Stimulated activated CD4-positive, alpha-beta T cell treated with anti-CD3 and anti-CD28 coated beads, Interleukin-4, amount 100 ng/mL, for 1 hour (primary cell): ENCODE measurements around the gene NBEA.

Experiments used
- DNase-seq: peaks from one replicate; pipeline ENCODE4 v3.0.0-alpha.2; 2020

Gene NBEA

DNA sequence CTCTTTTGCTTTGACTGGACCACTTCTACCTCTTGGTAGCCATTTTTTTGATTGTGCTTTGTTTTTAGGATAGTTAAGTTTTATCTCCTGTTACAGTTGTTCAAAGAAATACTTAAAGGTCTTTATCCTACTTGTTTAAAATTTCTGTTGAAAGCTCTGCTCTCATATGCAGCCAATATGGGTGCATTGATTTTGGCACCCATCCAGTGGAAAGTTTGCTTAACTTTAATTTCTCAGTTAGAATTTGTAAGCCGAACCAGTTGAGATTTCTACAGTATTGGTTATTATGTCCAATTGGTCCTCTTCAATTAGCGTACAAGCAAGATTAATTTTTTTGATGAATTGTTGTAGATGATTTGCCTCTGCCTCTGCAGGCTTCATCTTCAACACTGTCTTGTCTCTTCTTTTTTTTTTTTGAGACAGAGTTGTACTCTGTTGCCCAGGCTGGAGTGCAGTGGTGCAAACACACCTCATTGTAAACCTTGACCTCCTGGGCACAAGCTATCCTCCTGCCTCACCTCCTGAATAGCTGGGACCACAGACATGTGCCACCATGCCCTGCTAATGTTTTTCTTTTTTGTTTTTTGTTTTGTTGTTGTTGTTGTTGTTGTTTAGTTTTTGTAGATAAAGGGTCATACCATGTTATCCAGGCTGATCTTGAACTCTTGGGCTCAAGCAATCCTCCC lies 469.1 kb downstream of the NBEA start:
- DNase-seq = no peak

DNA sequence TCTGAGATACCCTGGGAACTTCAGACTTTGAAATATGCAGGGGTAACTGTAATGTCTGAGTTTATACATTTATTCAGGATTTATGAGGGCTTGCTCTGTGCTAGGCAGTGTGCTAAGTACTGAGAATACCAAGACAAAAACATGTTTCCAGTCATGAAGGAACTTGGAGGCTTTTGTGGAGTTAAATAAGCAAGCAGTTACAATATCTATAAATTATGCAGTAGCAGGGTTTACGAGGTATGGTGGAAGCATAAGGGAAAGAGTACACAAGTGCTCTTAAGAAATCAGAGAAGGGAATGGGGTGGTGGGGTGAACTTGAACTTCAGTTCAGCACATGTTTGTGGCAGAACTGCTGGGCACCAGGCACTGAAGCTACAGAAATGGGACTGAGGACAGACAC lies 506.4 kb downstream of the NBEA start:
- DNase-seq = no peak

DNA sequence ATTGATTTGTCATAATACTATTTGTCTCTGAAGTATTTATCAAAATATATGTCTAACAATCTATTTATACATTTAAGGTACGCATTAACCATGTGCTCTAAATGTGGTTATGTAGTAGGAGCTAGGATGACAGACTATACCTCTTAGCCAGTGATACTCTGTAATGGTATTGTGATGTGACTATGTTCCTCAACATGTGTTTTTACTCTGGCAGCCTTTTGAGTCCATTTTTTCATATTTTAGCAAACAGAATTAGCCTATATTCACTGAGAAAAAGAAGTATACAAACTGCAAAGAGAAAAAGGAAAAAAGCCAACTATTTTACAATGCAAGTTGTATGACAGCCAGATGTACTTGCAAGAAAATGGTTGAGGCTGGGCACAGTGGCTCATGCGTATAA lies 507.8 kb downstream of the NBEA start:
- DNase-seq = no peak

DNA sequence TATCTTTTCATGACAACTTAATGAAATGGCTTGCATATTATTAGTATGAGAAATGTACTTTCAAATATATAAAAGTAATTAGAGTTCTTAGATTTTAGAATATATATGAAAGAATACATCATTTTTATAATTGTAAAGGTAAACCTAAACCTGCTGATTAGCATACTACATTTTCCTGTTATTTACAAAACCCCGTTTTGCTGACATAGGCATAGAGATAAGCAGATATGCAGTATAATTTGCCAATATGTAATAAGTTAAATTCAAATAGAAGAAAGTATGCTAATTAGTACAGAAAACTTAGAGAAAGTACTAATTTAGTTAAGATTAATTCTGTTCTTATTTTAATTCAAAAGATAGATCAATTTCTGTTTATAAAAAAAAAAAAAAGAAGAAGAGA lies 513.0 kb downstream of the NBEA start:
- no peak for DNase-seq

DNA sequence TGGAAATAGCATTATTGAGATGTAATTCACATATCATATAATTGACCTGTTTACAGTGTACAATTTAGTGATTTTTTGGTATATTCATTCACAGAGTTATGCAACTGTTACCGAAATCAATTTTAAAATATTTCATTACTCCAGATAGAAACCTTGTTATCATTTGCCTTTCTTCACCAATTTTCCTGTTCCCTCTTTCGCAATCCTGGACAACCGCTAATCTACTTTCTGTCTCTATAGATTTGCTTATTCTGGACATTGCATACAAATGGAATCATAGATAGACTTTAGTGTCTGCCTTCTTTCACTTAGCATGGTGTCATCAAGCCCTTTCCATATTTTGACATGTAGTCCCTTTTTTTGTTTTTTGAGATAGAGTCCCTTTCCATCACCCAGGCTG lies 515.2 kb downstream of the NBEA start:
- DNase-seq = no peak

DNA sequence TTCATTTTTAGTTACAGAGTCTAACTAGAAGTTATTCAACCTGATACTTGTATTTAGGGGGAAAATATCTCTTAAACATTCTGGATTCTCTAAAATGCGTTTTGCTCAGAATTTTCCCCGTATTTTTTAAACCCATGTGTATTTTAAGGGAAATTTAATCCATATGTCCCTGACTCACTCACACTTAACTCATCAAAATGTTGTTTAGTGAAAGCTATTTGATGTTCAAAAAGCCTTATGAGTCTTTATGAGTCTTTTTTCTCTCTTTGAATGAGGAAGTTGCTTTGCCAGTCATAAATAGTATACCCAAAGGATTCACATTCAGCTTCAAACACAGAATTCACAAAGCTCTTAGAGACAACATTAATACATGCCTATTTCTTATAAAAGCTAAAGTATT lies 518.0 kb downstream of the NBEA start:
- no peak for DNase-seq

DNA sequence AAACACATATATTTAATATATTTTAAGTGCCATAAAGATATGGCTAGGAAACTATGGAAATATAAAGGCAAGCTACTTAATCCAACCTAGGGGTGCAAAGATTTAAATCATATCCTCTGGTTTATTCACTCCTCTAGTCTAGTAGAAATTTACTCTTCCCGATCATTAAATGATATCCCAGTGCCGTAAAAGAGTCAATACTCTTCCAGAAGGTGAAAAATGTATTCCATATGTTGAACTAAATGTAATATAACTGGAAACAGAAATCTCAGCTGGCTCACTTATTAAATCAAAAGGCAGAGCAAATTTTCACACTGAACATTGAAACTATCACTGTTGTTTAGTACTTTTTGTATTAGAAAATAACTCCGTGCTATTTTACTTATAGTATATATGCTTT lies 523.3 kb downstream of the NBEA start:
- no peak for DNase-seq

DNA sequence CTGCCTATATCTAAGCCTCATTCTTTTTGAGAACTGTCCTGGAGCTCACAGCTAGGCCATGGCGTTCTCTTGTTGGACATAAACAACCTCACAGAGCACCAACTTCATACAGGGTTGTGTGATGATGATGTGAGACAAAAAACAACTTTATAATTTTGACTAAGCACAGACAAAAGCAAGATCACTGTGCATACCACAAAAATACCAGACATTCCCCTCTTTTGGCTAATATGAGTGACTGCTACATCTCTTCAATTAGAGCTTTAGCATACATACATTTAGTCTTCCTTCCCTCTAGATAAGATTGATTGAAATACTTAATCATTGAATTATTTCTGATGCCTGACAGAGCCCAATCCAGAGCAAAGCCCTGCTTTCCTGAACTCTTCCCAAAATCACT lies 526.1 kb downstream of the NBEA start:
- no peak for DNase-seq

DNA sequence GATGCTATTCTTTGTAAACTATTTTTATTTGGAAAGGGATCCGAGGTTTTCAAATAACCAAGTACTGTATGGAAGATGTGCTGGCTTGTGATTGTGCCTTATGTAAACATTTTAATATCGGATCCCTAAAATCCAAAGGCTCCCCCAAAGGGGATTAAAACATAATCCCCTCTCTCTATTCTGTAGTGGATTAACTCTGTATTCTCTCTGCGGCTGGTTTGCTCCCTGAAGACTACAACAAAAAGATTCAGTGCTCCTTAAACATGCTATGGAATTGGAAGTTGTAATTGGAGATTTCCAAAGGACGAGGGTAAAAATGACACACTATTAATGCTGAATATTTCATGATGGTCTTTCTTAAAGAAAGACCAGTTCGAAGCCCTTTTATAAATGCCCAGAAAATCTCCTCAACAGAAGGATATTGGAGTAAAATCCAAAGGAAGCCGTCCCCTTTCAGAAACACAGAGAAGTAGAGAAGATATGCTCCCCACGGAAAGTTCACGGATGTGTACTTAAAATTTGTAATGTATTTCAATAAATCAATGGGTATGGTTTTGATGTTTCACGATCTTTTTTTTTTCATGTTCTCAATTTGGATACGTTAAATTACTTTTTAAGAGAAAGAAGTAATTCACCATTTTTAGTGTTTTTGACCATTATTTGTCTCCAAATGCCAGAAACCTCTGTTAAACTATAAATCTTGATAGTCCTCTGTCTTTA lies 527.9 kb downstream of the NBEA start:
- no peak for DNase-seq

DNA sequence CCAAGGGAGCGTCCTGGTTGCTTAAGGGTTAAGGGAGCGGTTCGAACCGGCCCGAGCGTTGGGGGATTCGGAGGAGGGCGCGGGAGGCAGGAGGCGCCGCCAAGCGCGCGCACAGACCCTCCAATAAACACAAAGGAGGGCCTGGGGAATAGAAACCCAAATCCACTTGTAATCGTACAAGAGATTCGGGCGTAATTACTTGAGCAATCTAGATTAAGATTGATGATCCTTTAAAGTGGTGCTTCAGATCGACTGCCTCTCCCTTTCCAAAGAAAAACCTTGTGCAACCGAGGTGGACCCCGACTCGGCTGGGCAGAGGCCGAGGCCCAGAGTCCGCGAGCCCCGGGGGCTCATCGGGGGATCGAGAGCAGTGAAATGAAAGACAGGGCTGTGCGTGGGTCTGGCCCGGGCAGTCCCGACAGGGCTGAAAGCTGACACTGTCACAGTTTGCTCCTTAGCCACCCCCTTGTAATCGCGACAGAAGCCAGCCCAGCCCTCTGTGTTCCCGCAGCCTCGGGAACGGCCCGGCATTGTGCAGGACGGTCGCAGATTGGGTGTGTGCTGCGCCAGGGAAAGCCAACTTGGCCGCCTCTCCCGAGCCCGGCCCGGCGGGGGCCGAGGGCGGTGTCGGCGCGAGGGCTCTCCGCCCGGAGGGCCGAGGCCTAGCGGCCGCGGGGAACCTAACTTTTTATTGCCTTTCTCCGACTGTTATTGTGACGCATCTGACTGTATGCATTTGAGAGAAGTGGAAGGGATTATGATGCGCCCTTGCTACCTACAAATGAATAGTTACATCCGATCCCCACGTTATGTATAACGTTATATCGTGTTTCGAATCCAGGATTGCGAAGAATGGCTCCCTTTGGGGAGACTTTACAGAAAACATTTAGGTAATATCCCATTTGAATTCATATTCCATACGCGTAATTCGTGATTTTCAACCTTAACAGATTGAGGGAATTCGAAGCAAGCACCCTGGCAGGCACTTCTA lies 528.9 kb downstream of the NBEA start:
- DNase-seq = no peak

DNA sequence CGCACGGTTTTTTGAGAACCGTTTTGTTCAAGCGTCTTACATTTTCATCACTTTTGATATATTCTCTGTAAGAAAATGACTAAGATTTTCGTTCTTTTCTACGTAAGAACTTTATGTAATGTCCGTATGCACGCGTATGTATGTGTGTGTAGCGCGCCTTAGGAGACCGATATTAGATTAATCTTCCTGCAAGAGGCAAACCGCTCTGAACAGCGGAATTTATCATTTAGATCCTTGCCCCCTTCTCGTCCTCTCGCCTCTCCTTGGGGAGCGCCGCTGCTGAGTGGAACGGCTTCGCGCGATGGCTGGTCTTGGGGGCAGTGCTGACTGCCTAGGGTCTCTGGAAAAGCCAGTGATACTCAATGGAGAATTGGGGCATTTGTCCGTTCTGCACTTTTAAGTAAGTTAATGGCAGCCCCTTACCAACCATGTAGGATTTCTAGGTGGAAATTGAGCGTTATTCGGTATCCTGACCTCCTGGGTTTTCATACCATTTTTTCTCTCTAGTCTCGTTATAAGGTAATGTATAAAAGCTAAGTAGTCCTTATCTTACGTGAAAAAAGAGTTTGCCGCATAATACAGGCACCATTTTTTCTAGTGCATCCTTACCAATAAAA lies 529.7 kb downstream of the NBEA start:
- no peak for DNase-seq

DNA sequence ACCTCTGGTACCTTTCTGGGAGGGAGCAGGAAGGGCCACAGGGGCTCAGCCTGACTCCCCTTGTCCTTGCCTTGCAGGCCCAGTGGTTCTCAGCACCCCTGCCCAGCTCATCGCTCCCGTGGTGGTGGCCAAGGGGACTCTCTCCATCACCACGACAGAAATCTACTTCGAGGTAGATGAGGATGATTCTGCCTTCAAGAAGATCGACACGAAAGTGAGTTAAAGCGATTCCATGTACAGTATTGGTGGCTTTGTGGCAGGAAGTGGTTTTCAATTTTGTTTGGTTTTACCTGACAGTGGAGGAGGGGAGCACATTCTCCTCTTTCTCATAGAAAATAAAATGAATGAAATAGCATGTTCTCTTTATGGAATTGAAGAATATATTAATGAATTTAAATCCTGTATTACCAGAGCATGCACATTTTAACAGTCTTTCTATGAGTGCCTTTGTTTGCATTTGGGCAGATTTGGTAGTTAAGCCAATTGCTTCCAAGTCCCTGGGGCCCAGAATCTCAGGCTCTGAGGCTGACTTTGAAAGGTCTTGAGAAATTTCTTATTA lies 530.3 kb downstream of the NBEA start:
- DNase-seq = no peak

DNA sequence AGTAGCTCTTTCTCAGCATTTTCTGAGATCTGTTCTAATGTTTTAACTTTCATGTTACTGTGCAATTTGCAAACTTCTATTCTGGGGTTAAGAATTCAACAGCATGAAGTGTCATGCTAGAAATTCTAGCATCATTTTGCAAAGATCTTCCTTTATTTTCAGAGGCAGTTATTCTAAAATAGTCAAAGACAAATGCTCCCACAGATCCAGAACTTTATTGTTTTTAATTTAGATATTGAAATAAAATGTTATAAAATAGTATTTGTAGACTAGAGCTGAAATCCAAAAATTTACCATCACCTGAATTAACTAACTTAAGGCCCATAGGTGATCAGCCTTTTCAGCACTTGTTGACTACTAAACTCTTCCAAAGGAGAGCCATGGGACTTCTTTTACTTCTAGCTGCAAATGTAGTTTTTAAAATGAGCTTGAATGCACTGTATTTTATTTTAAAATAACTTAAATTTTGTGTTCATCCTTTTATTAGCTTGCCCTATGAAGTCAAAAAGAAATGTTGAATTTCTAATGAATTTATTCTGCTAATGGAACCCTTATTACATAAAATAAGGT lies 531.2 kb downstream of the NBEA start:
- no peak for DNase-seq

DNA sequence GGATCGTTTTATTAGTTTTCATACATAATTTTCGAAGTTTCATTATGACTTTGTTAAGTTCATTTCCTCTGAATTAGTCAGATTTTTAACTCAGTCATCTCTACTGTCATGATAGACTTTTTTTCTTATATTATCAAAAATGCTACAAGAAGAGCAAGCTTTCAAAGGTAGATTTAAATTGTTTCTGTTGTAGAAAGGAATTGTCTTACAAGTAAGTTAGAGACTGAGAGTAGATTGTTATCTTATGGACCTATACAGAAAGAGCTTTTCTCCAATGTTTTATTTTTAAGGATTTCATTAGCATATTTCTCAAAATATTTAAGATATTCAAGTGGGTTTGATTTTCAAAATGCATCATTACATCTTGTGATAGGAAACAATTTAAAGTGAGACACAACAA lies 531.7 kb downstream of the NBEA start:
- DNase-seq = no peak

DNA sequence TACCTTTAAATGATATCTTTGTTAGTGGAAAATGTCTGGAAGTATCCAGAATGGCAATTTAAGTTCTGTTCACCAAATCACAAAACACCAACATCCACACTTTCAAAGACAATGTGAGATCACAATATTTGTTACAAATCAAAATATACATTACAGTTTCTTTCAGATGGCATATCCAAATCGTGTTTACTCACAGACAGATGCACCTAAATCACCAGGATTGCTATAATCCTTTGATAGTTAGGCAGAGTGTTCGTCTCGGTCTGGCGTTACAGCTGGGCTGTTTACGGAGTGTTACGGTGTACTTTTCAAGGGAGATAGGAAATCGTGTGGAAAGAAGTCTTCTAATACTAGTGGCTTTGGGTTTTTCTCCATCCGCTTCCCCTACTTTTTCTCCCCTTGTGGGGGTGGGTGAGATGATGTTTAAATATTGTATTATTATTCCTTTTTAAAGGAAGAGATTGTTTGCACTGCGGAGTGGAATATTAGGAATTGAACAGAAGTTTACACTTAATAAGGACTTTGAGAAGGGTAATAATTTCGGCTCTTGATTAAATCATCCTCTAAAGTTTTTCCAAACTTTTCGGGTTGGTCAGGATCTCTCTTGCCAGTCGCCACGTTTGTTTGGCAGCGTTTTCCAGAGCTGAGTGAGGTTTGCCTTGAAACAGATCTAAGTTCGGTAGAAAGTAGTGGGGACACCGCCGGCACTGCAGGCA lies 532.6 kb downstream of the NBEA start:
- no peak for DNase-seq

DNA sequence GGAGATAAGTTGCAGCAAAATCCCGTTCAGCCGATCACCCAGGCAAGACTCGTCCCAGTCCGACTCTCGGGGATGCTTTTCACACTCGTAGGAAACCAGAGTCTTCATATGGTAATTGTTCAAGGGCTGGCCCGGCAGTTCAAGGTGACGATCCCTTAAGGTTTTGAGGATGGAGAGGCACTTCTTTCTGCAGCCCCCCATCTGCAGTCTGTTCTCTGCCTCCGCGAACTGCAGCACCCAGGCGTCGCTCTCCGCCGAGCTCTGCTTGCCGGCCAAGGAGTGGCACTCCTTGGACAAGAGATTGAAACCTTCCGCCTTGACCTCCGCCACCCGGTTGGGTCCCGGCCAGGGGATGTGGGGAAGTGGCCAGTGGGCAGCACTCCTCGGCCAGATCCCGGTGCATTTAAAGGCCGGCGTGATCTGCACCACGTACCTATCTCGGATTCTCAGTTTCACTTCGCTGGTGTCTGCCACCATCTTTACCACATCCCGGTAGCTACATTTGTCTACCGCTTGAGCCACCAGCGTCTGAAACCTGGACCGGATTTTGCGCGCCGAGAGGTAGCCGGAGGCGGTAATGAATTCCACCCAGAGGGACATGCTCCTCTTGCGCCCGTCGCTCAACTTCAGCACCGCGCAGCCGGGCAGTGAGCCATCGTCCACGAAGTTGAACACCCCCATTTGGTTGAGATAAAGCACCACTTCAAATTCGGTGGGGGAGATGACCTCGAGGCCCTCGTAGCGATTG lies 533.3 kb downstream of the NBEA start:
- DNase-seq = no peak

DNA sequence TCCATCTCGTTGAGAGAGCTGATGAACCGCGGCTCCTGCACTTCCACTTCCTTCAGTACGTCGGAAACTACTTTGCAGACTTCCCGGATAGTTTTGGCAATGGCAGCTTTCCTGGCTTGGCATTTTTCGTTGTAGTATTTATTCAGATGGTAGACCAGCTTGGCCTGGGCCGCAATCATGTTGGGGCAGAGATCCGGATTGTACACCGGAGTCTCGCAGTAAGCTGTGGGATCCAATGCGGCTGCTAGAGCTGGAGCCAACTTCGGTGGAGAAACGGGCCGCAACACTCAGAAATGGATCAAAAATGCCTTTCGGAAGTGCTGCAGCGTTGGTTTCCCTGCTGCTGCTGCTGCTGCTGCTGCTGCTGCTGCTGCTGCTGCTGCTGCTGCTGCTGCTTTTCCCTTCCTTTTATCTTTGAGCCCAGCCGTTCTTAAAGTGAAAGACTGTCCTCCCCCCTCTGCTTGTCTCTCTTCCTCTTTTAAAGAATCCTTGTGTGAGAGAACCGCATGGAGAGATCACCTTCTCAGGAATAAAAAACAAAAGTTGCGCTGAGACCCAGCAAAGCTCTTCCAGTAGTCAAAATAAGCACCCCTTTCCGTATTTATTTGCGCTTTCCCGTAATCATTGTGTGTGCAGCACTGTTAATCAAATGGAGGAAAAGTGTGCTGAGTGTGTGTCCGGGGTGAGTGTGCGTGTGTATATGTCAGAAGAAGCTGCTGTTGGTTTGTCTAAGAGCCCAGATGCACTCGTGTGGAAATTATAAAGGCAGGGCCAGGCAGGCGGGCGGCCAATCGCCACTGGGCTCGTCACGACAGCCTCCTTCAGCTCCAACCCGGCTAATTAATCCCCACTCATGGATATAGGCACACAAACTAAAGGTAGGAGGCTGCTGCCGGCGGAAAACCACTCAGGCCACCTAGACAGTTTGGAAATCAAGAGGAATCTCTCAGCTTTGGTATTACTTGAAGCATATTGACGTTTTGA lies 534.2 kb downstream of the NBEA start, which contains the start of gene MAB21L1:
TSS of gene MAB21L1 (minus strand) at position 730 of the 984 bp plus-strand sequence. CDS start at position 179, 551 bp downstream.
- DNase-seq = no peak

DNA sequence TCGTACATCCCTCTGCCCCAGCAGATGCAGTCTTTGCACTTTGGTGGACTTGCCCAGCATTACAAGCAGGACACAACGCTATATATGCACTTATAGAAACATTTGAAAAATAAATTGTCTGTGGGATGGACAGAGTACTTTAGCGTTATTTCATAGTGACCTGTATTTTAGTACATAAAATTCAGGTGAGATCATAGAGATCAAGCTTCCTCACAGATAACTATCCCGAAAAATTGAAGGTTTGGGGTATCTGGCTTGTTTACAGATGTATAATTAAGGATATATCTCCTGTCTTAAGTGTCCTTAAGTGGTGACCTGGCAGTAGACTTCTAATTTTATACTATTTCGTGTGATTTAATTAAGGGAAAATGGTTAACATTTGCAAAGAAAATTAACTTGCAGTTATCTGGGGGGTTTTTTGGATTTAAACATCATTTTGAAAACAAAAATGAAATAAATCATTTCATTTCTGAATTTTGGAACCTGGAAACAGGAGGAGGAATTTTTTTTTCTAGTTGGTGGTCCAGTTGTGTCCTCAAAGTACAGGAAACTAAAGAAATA lies 535.4 kb downstream of the NBEA start:
- DNase-seq = no peak
